Measurements from ENCODE around the gene LRRN3. TPM values are rescaled to one million over a fixed set of nuclear protein-coding genes. Genes with fewer than 3 reads are reported as not detected.

LRRN3 gene
- total RNA-seq, 2 donors from 2014 or later: 1.6 to 3.0 TPM

- peaks cover 5% of the 10 kb centered on the region in 2 donors for H3K4me1 ChIP-seq (ENCODE audit: control insufficient read depth in 1 of 2, low read depth in 2 of 2)
- H3K27me3 ChIP-seq (replicated peaks; ENCODE audit: insufficient read depth): no peaks in the 10 kb centered on the region
- no peak overlapping the region for H3K4me3 ChIP-seq
- ATAC-seq (ENCODE audit: insufficient number of reproducible peaks, low FRiP score, low read depth) (no peak), DNase-seq (ENCODE audit: low spot score) (no peak)
- H3K9me3 ChIP-seq: no peaks in the 10 kb centered on the region
- H3K36me3 ChIP-seq: no peaks in the 10 kb centered on the region
- no peak for TF ChIP-seq CTCF (IDR thresholded peaks at IDR 0.05)
- H3K27ac ChIP-seq: no peak overlapping the region
These were observed 15.4 kb upstream of the LRRN3 start for GRCh38 chr7:111075498-111075897.

- no peak for DNase-seq (ENCODE audit: low spot score)
- no peak for ATAC-seq (ENCODE audit: insufficient number of reproducible peaks, low FRiP score, low read depth)
- no peak for TF ChIP-seq CTCF (IDR thresholded peaks at IDR 0.05)
These were observed 14.7 kb upstream of the LRRN3 start for GRCh38 chr7:111076205-111076604.

GRCh38 chr7:111077001-111077400 is 13.9 kb upstream of the LRRN3 start:
- peaks cover 5 to 13% of the 10 kb centered on the region in 2 donors for H3K4me1 ChIP-seq (ENCODE audit: control insufficient read depth in 1 of 2, low read depth in 2 of 2)
- no peak for TF ChIP-seq CTCF (IDR thresholded peaks at IDR 0.05)

More at GRCh38 chr7:111076205-111076604, 14.7 kb upstream of the LRRN3 start:
- H3K27me3 ChIP-seq (replicated peaks; ENCODE audit: insufficient read depth): no peaks in the 10 kb centered on the region
- no peaks in the 10 kb centered on the region for H3K9me3 ChIP-seq
- H3K4me1 ChIP-seq (ENCODE audit: control insufficient read depth in 1 of 2, low read depth in 2 of 2): peaks cover 5% of the 10 kb centered on the region in 2 donors
- H3K36me3 ChIP-seq: no peaks in the 10 kb centered on the region
- no peak overlapping the region for H3K4me3 ChIP-seq
- H3K27ac ChIP-seq: no peak overlapping the region

GRCh38 chr7:111080495-111081105 is 10.3 kb upstream of the LRRN3 start:
- Histone ChIP-seq H3K27ac (no peak overlapping the region), H3K27me3 (replicated peaks; ENCODE audit: insufficient read depth) (no peaks in the 10 kb centered on the region), H3K36me3 (no peaks in the 10 kb centered on the region), H3K9me3 (no peaks in the 10 kb centered on the region), H3K4me3 (no peak overlapping the region), H3K4me1 (ENCODE audit: control insufficient read depth in 1 of 2, low read depth in 2 of 2) (peaks cover 0 to 15% of the 10 kb centered on the region in 2 donors)
- no peak for TF ChIP-seq CTCF (IDR thresholded peaks at IDR 0.05)
- no peak for DNase-seq (ENCODE audit: low spot score)
- no peak for ATAC-seq (ENCODE audit: insufficient number of reproducible peaks, low FRiP score, low read depth)

More at GRCh38 chr7:111077001-111077400, 13.9 kb upstream of the LRRN3 start:
- no peaks in the 10 kb centered on the region for H3K27me3 ChIP-seq (replicated peaks; ENCODE audit: insufficient read depth)
- no peaks in the 10 kb centered on the region for H3K9me3 ChIP-seq
- no peak overlapping the region for H3K27ac ChIP-seq
- no peak overlapping the region for H3K4me3 ChIP-seq
- H3K36me3 ChIP-seq: no peaks in the 10 kb centered on the region
- DNase-seq (ENCODE audit: low spot score): no peak
- no peak for ATAC-seq (ENCODE audit: insufficient number of reproducible peaks, low FRiP score, low read depth)

- no peaks in the 10 kb centered on the region for H3K27me3 ChIP-seq (replicated peaks; ENCODE audit: insufficient read depth)
- no peaks in the 10 kb centered on the region for H3K36me3 ChIP-seq
- peaks cover 0 to 17% of the 10 kb centered on the region in 2 donors for H3K4me1 ChIP-seq (ENCODE audit: control insufficient read depth in 1 of 2, low read depth in 2 of 2)
- H3K4me3 ChIP-seq: peak overlapping the region; percentile 5
- ATAC-seq (ENCODE audit: insufficient number of reproducible peaks, low FRiP score, low read depth): no peak
- no peaks in the 10 kb centered on the region for H3K9me3 ChIP-seq
- H3K27ac ChIP-seq: no peak overlapping the region
- TF ChIP-seq CTCF (IDR thresholded peaks at IDR 0.05): no peak
- no peak for DNase-seq (ENCODE audit: low spot score)
These were observed 9.2 kb upstream of the LRRN3 start for GRCh38 chr7:111081546-111082267.
